Naive thymus-derived CD4-positive, alpha-beta T cell (primary cell): ENCODE measurements around the gene SLC4A7. TPM values are rescaled to one million over a fixed set of nuclear protein-coding genes. Genes with fewer than 3 reads are reported as not detected.

Source experiments
- ATAC-seq: fragments of 150-1000 bp; cut with Tn5 transposase; 2 replicates; pipeline ENCODE4 v1.10.0; 2021; ENCODE audit warnings: mild to moderate bottlenecking, moderate library complexity
- CTCF ChIA-PET: fragments of 350-600 bp; sonication (Branson Sonifier 250); formaldehyde crosslinking; loops from one replicate; lab custom pipeline; 2021; ENCODE audit warnings: antibody characterized with exemption; lab: Charles Lee
- POLR2A ChIA-PET: fragments of 350-600 bp; sonication (Branson Sonifier 250); formaldehyde crosslinking; loops from one replicate; lab custom pipeline; 2021; ENCODE audit warnings: antibody characterized with exemption, inconsistent platforms; lab: Charles Lee
- DNase-seq, 9 donors: peaks; one replicate each; pipeline versions ENCODE4 v3.0.0 to v3.0.0-alpha.2; 2020 to 2022; ENCODE audit warnings: mixed read lengths in 1 of 9
- H3K27ac ChIP-seq: one replicate; pipeline ENCODE4 v1.7.0; 2013; ENCODE audit warnings: mild to moderate bottlenecking, low read depth, low read length, moderate library complexity
- H3K27me3 ChIP-seq, 2 donors: one replicate each; pipeline ENCODE4 v1.7.0; 2013; ENCODE audit warnings: low read length in 2 of 2, mild to moderate bottlenecking in 2 of 2, moderate library complexity in 2 of 2; ENCODE audit not compliant: control insufficient read depth in 2 of 2, insufficient read depth in 2 of 2
- H3K36me3 ChIP-seq, 3 experiments: 1 replicate in 2 of 3; 2 replicates in 1 of 3; pipeline ENCODE4 v1.7.0; 2013; ENCODE audit warnings: low read length in 3 of 3, mild to moderate bottlenecking in 3 of 3, moderate library complexity in 1 of 3; ENCODE audit not compliant: insufficient read depth in 3 of 3, control insufficient read depth in 2 of 3
- H3K4me1 ChIP-seq, 2 donors: one replicate each; pipeline ENCODE4 v1.7.0; 2013; ENCODE audit warnings: low read length in 2 of 2, mild to moderate bottlenecking in 2 of 2, moderate library complexity in 1 of 2; ENCODE audit not compliant: control insufficient read depth in 2 of 2, insufficient read depth in 2 of 2
- H3K4me3 ChIP-seq: 2 replicates; pipeline ENCODE4 v1.7.0; 2013; ENCODE audit warnings: mild to moderate bottlenecking, low read length
- H3K9me3 ChIP-seq, 3 experiments: 1 replicate in 2 of 3; 2 replicates in 1 of 3; pipeline ENCODE4 v1.7.0; 2013; ENCODE audit warnings: low read length in 3 of 3; ENCODE audit not compliant: control insufficient read depth in 2 of 3
- H3K27ac Mint-ChIP-seq, 9 donors: one replicate each; pipeline ENCODE4 v1.8.0; 2020 to 2022; ENCODE audit warnings: mixed read lengths in 9 of 9, mild to moderate bottlenecking in 8 of 9, moderate library complexity in 5 of 9, inconsistent platforms in 2 of 9
- H3K27me3 Mint-ChIP-seq, 5 donors: one replicate each; pipeline ENCODE4 v1.8.0; 2021 to 2022; ENCODE audit warnings: mixed read lengths in 5 of 5, mild to moderate bottlenecking in 1 of 5
- H3K36me3 Mint-ChIP-seq, 5 donors: one replicate each; pipeline ENCODE4 v1.8.0; 2020 to 2022; ENCODE audit warnings: mixed read lengths in 5 of 5, mild to moderate bottlenecking in 3 of 5, inconsistent platforms in 1 of 5
- H3K4me1 Mint-ChIP-seq, 7 donors: one replicate each; pipeline ENCODE4 v1.8.0; 2020 to 2022; ENCODE audit warnings: mixed read lengths in 7 of 7, mild to moderate bottlenecking in 3 of 7, inconsistent platforms in 1 of 7
- H3K4me3 Mint-ChIP-seq, 10 donors: one replicate each; pipeline ENCODE4 v1.8.0; 2020 to 2022; ENCODE audit warnings: mild to moderate bottlenecking in 10 of 10, mixed read lengths in 10 of 10, moderate library complexity in 6 of 10, inconsistent platforms in 2 of 10
- H3K9me3 Mint-ChIP-seq, 11 donors: one replicate each; pipeline ENCODE4 v1.8.0; 2020 to 2022; ENCODE audit warnings: mixed read lengths in 11 of 11, mild to moderate bottlenecking in 4 of 11, inconsistent platforms in 1 of 11, moderate library complexity in 1 of 11
- intact Hi-C, 2 donors: fragments of 100-400 bp; cut with micrococcal nuclease; formaldehyde crosslinking; loops; one replicate each; pipeline ENCODE4 v1.15.1; 2023
- polyA plus RNA-seq, 2 donors: library from polyadenylated mRNA; unstranded; fragments of 300-500 nt; fragmentation: Illumina TruSeq; gene quantifications; one replicate each; pipeline ENCODE4 v1.2.3, GENCODE V29; 2021
- total RNA-seq, 6 experiments: library from RNA in 5 of 6; stranded (reverse) in 5 of 6; gene quantifications; 1 replicate in 5 of 6; 2 replicates in 1 of 6; pipeline ENCODE4 v1.2.3 and lab custom pipeline; 2021 to 2026

SLC4A7 gene
- total and polyA plus RNA-seq, 7 experiments from 2014 or later: 9.3 to 69.1 (median 38.4) TPM

DNA sequence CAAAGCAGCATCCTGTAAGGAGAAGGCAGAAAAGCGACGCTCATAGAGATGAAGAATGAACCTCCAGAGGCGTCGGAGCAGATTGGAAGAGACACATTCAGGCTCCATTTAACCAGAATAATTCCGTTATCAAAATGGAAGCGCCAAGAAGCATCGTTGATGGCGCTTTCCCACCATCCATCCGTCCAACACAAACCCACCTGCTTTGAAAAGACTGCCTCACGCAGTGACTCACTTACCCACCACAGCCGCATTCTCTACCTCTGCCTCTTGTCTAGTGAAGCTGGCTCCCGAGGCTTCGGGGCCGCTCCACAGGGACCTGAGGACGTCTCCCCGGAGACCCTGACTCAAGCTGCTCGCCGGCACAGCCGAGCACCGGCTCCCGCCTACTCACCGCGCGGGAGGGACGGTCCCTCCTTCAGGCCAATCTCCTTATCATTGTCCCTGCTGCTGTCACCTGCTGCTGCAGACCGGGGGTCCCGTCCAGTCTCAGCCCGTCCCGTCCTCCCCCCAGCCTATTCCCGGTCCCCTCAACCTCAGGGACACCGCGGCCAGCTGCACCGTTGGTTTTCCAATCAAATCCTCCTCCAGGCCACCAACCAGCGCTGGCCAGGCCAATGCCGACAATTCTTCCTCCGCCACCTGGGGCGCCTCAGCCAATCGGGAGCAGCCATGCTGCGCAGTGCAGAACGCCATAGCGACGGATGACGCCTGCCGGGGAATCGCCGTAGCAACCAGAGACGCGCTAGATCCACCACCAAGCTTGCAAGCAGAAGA lies 115.2 kb downstream of the SLC4A7 start, which contains the start of gene NEK10:
Gene NEK10 (minus strand): TSS at position 553 of the 777 bp plus-strand sequence. CDS start 16,501 bp downstream, outside the sequence.
- intact Hi-C loops: loop anchor here (1.0 to 5.0 kb wide), 10 partner anchors 9 to 1587 kb away; partner anchors contain the start of genes SLC4A7 (in 2 of the 2) and NGLY1 (in 1 of the 2)
- peak within 1 kb of the TSS; percentile 96 for H3K4me3 ChIP-seq
- H3K36me3 Mint-ChIP-seq: no peaks in the 10 kb centered on the region
- no peaks in the 10 kb centered on the region for H3K27me3 ChIP-seq
- CTCF ChIA-PET: interaction anchor here (0.6 to 1.2 kb wide), 3 partner anchors 11 to 216 kb away, joined by 3 to 5 read pairs (median 3); no protein-coding TSS in a partner anchor
- H3K27me3 Mint-ChIP-seq: peaks cover 0 to 4% (median 0%) of the 10 kb centered on the region in 5 donors
- ATAC-seq: peak; percentile 100
- peak within 1 kb of the TSS; percentile 81 to 96 (median 93) for H3K4me3 Mint-ChIP-seq
- H3K27ac Mint-ChIP-seq: peak within 1 kb of the TSS; percentile 26 to 91 (median 85)
- peak within 1 kb of the TSS; percentile 11 for H3K27ac ChIP-seq
- H3K9me3 ChIP-seq: no peaks in the 10 kb centered on the region
- peak; percentile 86 to 94 (median 91) for DNase-seq
- H3K4me1 ChIP-seq: peaks cover 5 to 9% of the 10 kb centered on the region in 2 donors
- peaks cover 0 to 3% (median 0%) of the 10 kb centered on the region in 11 donors for H3K9me3 Mint-ChIP-seq
- POLR2A ChIA-PET: interaction anchor here (1.0 to 1.1 kb wide), 2 partner anchors 10 to 116 kb away, joined by 3 read pairs; partner anchors contain the start of gene SLC4A7
- H3K36me3 ChIP-seq: peaks cover 0 to 3% (median 0%) of the 10 kb centered on the region in 3 experiments
- peaks cover 7 to 18% (median 14%) of the 10 kb centered on the region in 7 donors for H3K4me1 Mint-ChIP-seq

DNA sequence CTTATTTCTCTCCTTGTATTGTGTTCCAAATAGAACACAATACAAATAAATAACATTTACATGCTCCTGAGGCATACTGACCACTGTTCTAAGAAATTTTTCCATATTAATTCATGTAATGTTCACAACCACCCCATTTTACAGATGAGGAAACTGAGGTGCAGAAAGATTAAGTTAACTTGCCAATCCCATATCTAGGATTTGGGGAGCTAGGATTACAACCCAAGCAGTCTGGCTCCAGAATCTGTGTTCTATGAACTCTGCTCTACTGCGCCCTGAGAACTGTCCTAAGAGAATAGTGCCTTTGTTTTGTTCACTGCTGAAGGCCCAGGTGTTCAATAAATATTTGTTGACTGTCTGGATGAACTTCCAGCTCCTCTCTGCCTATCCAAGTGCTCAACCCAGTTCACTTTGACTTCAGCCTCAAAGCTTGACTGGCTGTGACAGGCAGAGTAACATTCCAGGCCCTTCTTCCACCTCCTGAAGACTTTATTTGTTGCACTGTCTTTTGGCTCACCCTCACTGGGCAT lies 118.1 kb downstream of the SLC4A7 start:
- CTCF ChIA-PET: interaction anchor here (1.1 kb wide), 1 partner anchor 46 kb away, joined by 3 read pairs; no protein-coding TSS in a partner anchor
- POLR2A ChIA-PET: interaction anchor here (0.6 kb wide), 1 partner anchor 1776 kb away, joined by 5 read pairs; no protein-coding TSS in a partner anchor
- DNase-seq: no peak
- Mint-ChIP-seq H3K27me3 (peaks cover 0 to 4% (median 0%) of the 10 kb centered on the region in 5 donors), H3K27ac (no peak overlapping the region), H3K36me3 (peaks cover 0 to under 1% (median 0%) of the 10 kb centered on the region in 5 donors), H3K4me1 (peaks cover 7 to 18% (median 14%) of the 10 kb centered on the region in 7 donors), H3K9me3 (peaks cover 0 to 3% (median 0%) of the 10 kb centered on the region in 11 donors), H3K4me3 (no peak overlapping the region)
- Histone ChIP-seq H3K36me3 (peaks cover 0 to 3% (median 0%) of the 10 kb centered on the region in 3 experiments), H3K4me1 (peaks cover 5 to 9% of the 10 kb centered on the region in 2 donors), H3K9me3 (no peaks in the 10 kb centered on the region), H3K4me3 (no peak overlapping the region), H3K27ac (no peak overlapping the region), H3K27me3 (no peaks in the 10 kb centered on the region)
- intact Hi-C loops: loop anchor here (5.0 kb wide), 4 partner anchors 36 to 1584 kb away; partner anchors contain the start of gene NGLY1 (in 1 of the 2)
- no peak for ATAC-seq

DNA sequence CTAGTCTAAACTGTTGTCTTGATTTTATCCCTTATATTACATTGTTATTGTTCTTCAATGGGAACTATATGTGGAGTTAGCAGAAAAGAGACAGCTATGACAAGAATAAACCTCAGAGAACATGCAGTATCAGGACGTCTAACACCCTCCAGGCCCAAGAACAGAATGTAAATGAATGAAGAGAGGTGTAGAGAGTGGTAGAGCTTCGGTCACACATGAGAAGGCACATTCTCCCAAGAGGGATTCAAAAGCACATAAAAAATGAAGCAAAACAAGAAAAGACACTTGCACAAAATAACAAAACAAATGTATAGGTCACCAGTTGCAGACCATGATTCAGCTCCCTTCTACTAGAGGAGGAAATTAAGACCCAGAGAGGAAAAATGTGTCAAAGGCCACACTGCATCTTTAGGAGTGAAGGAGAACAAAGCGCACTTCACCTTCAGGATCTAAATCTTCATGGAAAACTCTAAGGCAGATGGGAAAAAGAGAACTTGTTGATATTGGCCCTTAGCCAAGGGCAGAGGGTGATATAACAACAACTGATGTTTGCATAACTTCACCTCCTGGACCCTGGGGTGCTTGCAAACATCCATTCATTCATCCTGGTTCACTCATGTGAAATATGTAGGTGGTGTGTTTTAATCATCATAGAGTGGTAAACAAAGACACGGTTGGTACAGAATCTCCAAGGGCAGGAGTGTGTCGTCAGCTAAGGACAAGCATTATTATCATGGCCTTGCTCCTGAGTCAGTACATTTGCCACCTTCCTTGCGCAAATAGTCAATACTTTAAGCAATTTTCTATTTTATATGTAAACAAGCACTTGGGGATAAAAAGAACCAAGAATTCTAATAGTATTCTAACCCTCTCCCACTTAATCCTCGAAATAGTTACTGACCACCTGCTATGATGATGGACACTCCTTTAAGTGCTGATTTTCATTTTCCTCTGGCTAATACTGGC lies 123.8 kb downstream of the SLC4A7 start:
- no peak overlapping the region for H3K4me3 Mint-ChIP-seq
- ATAC-seq (no peak), DNase-seq (no peak)
- no peaks in the 10 kb centered on the region for H3K9me3 Mint-ChIP-seq
- Histone ChIP-seq H3K9me3 (no peaks in the 10 kb centered on the region), H3K4me3 (no peak overlapping the region), H3K4me1 (peaks cover 10 to 18% of the 10 kb centered on the region in 2 donors), H3K36me3 (no peaks in the 10 kb centered on the region), H3K27me3 (no peaks in the 10 kb centered on the region), H3K27ac (no peak overlapping the region)
- H3K27me3 Mint-ChIP-seq: peaks cover 0 to 6% (median 0%) of the 10 kb centered on the region in 5 donors
- ChIA-PET CTCF (no interaction called here), POLR2A (no interaction called here)
- H3K4me1 Mint-ChIP-seq: peaks cover 0 to 31% (median 25%) of the 10 kb centered on the region in 7 donors
- H3K36me3 Mint-ChIP-seq: peaks cover 0 to 2% (median 0%) of the 10 kb centered on the region in 5 donors
- intact Hi-C loops: no loop called here
- H3K27ac Mint-ChIP-seq: peak overlapping the region in 1 of 9 donors; percentile 47

DNA sequence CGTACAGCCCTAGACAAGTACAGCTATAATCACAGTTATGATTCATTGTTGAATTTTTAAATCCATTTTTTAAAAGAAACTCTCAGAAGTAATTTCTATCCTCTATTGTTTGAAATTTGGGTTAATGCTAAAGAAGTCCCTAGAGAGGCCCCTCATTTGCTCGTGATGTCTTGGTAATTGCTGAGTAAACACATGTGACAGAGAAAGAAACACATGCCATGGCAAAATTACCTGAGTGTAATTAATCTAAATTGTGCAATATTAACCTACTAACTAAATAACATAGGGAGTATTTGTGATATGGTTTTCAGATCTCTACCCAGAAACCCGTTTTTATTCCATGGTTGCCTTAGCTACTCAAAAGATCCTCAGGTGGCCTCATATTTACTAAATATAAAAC lies 125.8 kb downstream of the SLC4A7 start:
- peak overlapping the region in 2 of 10 donors; percentile 47 to 56 for H3K4me3 Mint-ChIP-seq
- no peak for ATAC-seq
- Histone ChIP-seq H3K27me3 (no peaks in the 10 kb centered on the region), H3K9me3 (no peaks in the 10 kb centered on the region), H3K4me1 (peaks cover 13 to 18% of the 10 kb centered on the region in 2 donors), H3K36me3 (no peaks in the 10 kb centered on the region), H3K4me3 (no peak overlapping the region), H3K27ac (no peak overlapping the region)
- DNase-seq: no peak
- H3K36me3 Mint-ChIP-seq: peaks cover 0 to 2% (median 0%) of the 10 kb centered on the region in 5 donors
- H3K9me3 Mint-ChIP-seq: no peaks in the 10 kb centered on the region
- intact Hi-C loops: loop anchor here in 1 of 2 donors (5.0 kb wide), 1 partner anchor 46 kb away; no protein-coding TSS in a partner anchor
- ChIA-PET CTCF (interaction anchor here (1.0 to 1.5 kb wide), 5 partner anchors 11 to 322 kb away, joined by 3 to 11 read pairs (median 5); partner anchors contain the start of gene NEK10), POLR2A (interaction anchor here (1.4 kb wide), 1 partner anchor 17 kb away, joined by 4 read pairs; no protein-coding TSS in a partner anchor)
- H3K4me1 Mint-ChIP-seq: peaks cover 0 to 31% (median 25%) of the 10 kb centered on the region in 7 donors
- H3K27me3 Mint-ChIP-seq: peaks cover 0 to 20% (median 0%) of the 10 kb centered on the region in 5 donors
- H3K27ac Mint-ChIP-seq: no peak overlapping the region

DNA sequence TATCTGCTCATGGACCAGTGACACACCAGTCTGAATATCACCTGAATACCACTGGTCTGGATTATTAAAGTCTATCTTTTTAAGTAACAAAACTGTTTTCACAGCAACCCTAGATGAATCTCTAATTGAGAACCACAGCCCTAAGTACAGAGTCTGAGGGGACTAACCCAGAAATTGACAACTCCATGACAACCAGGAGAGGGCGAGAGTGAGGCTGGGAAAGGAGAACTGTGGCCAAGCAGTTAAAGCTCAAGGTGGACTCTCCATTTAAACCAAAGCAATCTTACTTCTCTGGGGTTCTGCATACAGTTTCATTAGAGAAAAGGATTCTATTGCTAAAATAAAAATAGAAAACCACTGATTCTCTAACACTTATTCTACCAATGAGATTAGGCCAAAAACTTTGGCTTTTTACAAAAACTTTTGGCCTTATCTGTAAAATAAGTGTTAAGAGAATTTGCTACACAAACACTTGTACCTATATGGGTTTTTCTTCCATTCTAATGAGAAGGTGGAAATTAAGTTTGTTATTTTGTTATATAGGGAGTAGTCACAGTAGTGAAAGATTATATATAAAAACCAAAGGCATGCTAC lies 126.4 kb downstream of the SLC4A7 start:
- ATAC-seq (peak; percentile 93), DNase-seq (peak in 8 of 9 donors; percentile 19 to 56 (median 41))
- Mint-ChIP-seq H3K27me3 (peaks cover 0 to 20% (median 0%) of the 10 kb centered on the region in 5 donors), H3K4me1 (peaks cover 0 to 31% (median 25%) of the 10 kb centered on the region in 7 donors), H3K27ac (no peak overlapping the region), H3K36me3 (peaks cover 0 to 2% (median 0%) of the 10 kb centered on the region in 5 donors), H3K4me3 (no peak overlapping the region), H3K9me3 (no peaks in the 10 kb centered on the region)
- ChIA-PET POLR2A (interaction anchor here (1.4 kb wide), 1 partner anchor 18 kb away, joined by 4 read pairs; no protein-coding TSS in a partner anchor), CTCF (interaction anchor here (1.0 to 1.5 kb wide), 5 partner anchors 12 to 323 kb away, joined by 3 to 11 read pairs (median 5); partner anchors contain the start of gene NEK10)
- Histone ChIP-seq H3K27me3 (no peaks in the 10 kb centered on the region), H3K9me3 (no peaks in the 10 kb centered on the region), H3K4me3 (no peak overlapping the region), H3K4me1 (peaks cover 13 to 18% of the 10 kb centered on the region in 2 donors), H3K27ac (no peak overlapping the region), H3K36me3 (no peaks in the 10 kb centered on the region)
- intact Hi-C loops: loop anchor here (1.0 to 5.0 kb wide), 6 partner anchors 45 to 971 kb away; no protein-coding TSS in a partner anchor
